A549 (cell line): ENCODE measurements around the gene PTPRN2.

ENCODE experiments used
- CEBPB ChIP-seq, 2 experiments: fragments of >200 bp in 1 of 2; sonication (Bioruptor Twin) in 1 of 2; formaldehyde crosslinking in 1 of 2; IDR thresholded peaks; 2 replicates each; pipeline ENCODE4 v1.6.1; 2012 to 2016
- ESRRA ChIP-seq: fragments of 150-350 bp; IDR thresholded peaks from 2 replicates; pipeline ENCODE4 v1.6.1; 2014; ENCODE audit warnings: mild to moderate bottlenecking, low read length, borderline replicate concordance
- POLR2A ChIP-seq: IDR thresholded peaks from 2 replicates; pipeline ENCODE4 v1.6.1; 2012; ENCODE audit warnings: mild to moderate bottlenecking, low read length
- TF ChIP-seq, protein P1 (sequence below): IDR thresholded peaks from 2 replicates; pipeline ENCODE4 v1.6.1; 2012
- TF ChIP-seq, protein P2 (sequence below): fragments of >200 bp; sonication (Bioruptor Twin); formaldehyde crosslinking; IDR thresholded peaks from 3 replicates; pipeline ENCODE4 v1.5.1; 2016

DNA sequence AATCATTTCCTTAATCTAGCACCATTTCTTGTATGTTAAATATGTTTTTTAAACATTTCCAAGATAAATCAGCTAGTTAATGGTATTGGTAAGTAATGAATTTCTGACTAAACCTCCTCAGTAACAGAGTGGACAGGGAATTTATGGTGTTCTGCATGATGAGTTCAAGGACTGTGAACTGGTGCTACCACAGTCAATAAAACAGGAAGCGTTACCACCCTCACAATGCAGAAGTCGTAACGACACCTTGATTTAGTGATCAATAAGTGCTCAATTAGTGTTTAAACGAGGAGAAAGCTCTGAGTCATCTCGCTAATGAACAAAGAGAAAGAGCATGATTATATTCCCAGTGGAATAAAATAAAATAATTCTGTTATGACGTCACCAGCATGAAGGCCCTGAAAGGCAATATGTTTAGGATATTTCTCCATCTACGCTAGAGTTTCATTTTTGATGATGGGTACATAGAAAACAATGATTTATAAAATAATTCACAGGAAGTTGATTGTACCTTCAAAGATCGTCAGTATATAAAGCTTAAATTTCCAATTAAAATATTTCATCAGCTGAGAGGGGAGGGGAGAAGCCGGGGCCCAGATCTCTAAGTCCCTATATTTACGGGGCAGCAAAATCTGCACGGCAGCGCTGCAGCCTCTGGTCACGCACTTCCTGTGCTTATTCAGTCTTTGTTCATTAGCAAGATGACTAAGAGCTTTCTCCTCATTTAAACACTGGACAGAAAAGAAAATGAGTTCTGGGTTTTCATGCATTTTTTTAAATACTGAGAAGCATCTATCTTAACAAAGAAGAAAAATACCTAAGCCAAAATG lies 400.5 kb downstream of the PTPRN2 start:
- TF ChIP-seq CEBPB (IDR thresholded peaks at IDR 0.05) (no peak), POLR2A (no peak), ESRRA (no peak)
- TF ChIP-seq, protein P1, sequence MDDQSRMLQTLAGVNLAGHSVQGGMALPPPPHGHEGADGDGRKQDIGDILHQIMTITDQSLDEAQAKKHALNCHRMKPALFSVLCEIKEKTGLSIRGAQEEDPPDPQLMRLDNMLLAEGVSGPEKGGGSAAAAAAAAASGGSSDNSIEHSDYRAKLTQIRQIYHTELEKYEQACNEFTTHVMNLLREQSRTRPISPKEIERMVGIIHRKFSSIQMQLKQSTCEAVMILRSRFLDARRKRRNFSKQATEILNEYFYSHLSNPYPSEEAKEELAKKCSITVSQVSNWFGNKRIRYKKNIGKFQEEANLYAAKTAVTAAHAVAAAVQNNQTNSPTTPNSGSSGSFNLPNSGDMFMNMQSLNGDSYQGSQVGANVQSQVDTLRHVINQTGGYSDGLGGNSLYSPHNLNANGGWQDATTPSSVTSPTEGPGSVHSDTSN = no peak
- TF ChIP-seq, protein P2, sequence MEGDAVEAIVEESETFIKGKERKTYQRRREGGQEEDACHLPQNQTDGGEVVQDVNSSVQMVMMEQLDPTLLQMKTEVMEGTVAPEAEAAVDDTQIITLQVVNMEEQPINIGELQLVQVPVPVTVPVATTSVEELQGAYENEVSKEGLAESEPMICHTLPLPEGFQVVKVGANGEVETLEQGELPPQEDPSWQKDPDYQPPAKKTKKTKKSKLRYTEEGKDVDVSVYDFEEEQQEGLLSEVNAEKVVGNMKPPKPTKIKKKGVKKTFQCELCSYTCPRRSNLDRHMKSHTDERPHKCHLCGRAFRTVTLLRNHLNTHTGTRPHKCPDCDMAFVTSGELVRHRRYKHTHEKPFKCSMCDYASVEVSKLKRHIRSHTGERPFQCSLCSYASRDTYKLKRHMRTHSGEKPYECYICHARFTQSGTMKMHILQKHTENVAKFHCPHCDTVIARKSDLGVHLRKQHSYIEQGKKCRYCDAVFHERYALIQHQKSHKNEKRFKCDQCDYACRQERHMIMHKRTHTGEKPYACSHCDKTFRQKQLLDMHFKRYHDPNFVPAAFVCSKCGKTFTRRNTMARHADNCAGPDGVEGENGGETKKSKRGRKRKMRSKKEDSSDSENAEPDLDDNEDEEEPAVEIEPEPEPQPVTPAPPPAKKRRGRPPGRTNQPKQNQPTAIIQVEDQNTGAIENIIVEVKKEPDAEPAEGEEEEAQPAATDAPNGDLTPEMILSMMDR = no peak
